PC-9 (cell line): ENCODE measurements around the gene SLC47A1.

ENCODE experiments used
- EZH2 ChIP-seq: fragments of 200-600 bp; sonication (generic); IDR thresholded peaks from 2 replicates; pipeline ENCODE4 v1.8.0; 2017; ENCODE audit warnings: antibody characterized with exemption, low read depth
- TF ChIP-seq, protein P1 (sequence below): fragments of 200-600 bp; sonication (generic); conservative IDR thresholded peaks from 2 replicates; pipeline ENCODE4 v1.6.1; 2017; ENCODE audit warnings: mixed run types, antibody characterized with exemption, mild to moderate bottlenecking, moderate library complexity

DNA sequence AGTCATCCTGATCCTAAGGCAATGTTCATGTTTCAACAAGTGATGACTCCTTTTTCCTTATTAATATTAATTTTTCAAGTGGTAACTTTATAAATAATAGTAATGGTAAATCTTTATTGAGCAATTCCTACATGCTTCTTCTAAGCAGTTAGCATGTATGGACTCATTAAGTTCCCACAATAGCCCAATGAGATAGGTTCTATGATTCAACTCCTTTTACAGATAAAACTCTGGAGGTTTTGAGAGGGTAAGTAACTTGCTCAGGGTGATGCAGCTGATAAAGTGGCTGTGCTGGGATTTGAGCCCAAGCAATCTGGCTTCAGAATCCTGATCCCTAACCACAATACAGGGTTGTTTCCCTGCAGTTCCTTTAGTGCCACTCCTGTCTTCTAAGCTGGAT lies 25.3 kb downstream of the SLC47A1 start:
- TF ChIP-seq, protein P1, sequence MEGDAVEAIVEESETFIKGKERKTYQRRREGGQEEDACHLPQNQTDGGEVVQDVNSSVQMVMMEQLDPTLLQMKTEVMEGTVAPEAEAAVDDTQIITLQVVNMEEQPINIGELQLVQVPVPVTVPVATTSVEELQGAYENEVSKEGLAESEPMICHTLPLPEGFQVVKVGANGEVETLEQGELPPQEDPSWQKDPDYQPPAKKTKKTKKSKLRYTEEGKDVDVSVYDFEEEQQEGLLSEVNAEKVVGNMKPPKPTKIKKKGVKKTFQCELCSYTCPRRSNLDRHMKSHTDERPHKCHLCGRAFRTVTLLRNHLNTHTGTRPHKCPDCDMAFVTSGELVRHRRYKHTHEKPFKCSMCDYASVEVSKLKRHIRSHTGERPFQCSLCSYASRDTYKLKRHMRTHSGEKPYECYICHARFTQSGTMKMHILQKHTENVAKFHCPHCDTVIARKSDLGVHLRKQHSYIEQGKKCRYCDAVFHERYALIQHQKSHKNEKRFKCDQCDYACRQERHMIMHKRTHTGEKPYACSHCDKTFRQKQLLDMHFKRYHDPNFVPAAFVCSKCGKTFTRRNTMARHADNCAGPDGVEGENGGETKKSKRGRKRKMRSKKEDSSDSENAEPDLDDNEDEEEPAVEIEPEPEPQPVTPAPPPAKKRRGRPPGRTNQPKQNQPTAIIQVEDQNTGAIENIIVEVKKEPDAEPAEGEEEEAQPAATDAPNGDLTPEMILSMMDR: no peak
- no peak for TF ChIP-seq EZH2
